ENCODE measurements around the gene GKN2. TPM values are rescaled to one million over a fixed set of nuclear protein-coding genes. Genes with fewer than 3 reads are reported as not detected.

The GKN2 gene
- total RNA-seq, 1 experiment from 2014 or later, result 0.58 TPM

DNA sequence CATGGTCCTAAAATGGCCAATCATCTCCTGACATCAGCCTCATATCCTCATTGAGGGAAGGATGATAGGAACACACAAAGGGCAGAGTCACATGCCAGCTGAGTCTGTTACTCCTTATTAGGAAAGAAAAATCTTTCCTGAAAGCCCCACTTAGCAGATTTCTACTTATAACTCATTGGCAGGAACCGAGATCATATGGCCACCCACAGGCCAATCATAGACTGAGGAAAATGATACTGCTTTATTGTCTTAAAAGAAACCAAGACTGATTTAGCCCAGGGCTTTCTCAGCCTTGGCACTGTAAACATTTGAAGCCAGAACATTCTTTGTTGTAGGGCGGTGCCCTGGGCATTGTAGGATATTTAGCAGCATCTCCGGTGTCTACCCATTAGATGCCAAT lies 18.7 kb downstream of the GKN2 start:
- DNase-seq, result no peak
- Histone ChIP-seq H3K4me2 (ENCODE audit: low read length) (no peak overlapping the region), H3K36me3 (ENCODE audit: low read depth, low read length) (no peaks in the 10 kb centered on the region), H3K79me2 (ENCODE audit: low read length) (no peaks in the 10 kb centered on the region), H3K9me3 (ENCODE audit: low read length) (no peaks in the 10 kb centered on the region), H3K27ac (ENCODE audit: low read length) (no peak overlapping the region), H4K20me1 (ENCODE audit: low read length) (no peaks in the 10 kb centered on the region), H3K27me3 (ENCODE audit: low read length) (no peaks in the 10 kb centered on the region), H3K4me1 (ENCODE audit: insufficient read depth, low read length) (peaks cover 8% of the 10 kb centered on the region; the same call in 1 of the 2 replicates), H3F3A (ENCODE audit: low read length, unreplicated experiment) (no peaks in the 10 kb centered on the region), H2AFZ (ENCODE audit: low read length) (no peak overlapping the region), H3K4me3 (ENCODE audit: low read length) (no peak overlapping the region), H3K9ac (ENCODE audit: low read length) (no peak overlapping the region), H3K9me2 (replicated peaks; ENCODE audit: low read length) (no peaks in the 10 kb centered on the region)
- ChIA-PET CTCF (no interaction called here), POLR2A (ENCODE audit: unreplicated experiment) (no interaction called here)
- TF ChIP-seq EZH2 (IDR thresholded peaks at IDR 0.05; ENCODE audit: low read length, unreplicated experiment) (no peak), EZH2phosphoT487 (IDR thresholded peaks at IDR 0.05; ENCODE audit: borderline replicate concordance, low read length) (no peak)
- TF ChIP-seq, protein P1, sequence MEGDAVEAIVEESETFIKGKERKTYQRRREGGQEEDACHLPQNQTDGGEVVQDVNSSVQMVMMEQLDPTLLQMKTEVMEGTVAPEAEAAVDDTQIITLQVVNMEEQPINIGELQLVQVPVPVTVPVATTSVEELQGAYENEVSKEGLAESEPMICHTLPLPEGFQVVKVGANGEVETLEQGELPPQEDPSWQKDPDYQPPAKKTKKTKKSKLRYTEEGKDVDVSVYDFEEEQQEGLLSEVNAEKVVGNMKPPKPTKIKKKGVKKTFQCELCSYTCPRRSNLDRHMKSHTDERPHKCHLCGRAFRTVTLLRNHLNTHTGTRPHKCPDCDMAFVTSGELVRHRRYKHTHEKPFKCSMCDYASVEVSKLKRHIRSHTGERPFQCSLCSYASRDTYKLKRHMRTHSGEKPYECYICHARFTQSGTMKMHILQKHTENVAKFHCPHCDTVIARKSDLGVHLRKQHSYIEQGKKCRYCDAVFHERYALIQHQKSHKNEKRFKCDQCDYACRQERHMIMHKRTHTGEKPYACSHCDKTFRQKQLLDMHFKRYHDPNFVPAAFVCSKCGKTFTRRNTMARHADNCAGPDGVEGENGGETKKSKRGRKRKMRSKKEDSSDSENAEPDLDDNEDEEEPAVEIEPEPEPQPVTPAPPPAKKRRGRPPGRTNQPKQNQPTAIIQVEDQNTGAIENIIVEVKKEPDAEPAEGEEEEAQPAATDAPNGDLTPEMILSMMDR (conservative IDR thresholded peaks at IDR 0.05; ENCODE audit: low read depth, low read length), result no peak
- no peak for ATAC-seq
- no TSS peak for BruUV-seq (replicated peaks)
- intact Hi-C loops (cut with micrococcal nuclease), result no loop called here

DNA sequence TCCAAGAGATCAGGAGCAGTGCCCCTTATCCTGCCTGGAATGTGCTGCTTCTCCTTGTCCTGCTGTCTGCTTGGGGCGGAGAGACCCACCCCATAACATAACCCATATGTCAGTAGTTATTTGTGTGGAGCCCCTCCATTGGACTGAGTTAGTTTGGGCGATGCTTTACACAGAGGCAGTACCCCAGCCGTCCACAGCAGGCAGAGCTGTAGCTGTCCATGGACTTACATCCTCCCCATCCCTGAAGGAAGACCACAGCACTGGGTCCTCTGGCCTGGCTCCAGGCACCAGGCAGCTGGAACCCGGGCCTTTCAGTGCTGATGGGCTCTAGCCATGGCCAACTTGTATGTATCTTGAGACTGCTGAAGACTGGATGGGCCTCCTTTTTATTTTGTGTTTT lies 20.3 kb downstream of the GKN2 start:
- Histone ChIP-seq H3K27me3 (ENCODE audit: low read length) (no peaks in the 10 kb centered on the region), H3K36me3 (ENCODE audit: low read depth, low read length) (no peaks in the 10 kb centered on the region), H3K79me2 (ENCODE audit: low read length) (no peaks in the 10 kb centered on the region), H3K27ac (ENCODE audit: low read length) (no peak overlapping the region), H3K9me2 (replicated peaks; ENCODE audit: low read length) (no peaks in the 10 kb centered on the region), H3K9ac (ENCODE audit: low read length) (no peak overlapping the region), H3K4me3 (ENCODE audit: low read length) (no peak overlapping the region), H2AFZ (ENCODE audit: low read length) (no peak overlapping the region), H4K20me1 (ENCODE audit: low read length) (no peaks in the 10 kb centered on the region), H3F3A (ENCODE audit: low read length, unreplicated experiment) (no peaks in the 10 kb centered on the region), H3K4me1 (ENCODE audit: insufficient read depth, low read length) (peaks cover 8% of the 10 kb centered on the region; the same call in 1 of the 2 replicates), H3K4me2 (ENCODE audit: low read length) (no peak overlapping the region), H3K9me3 (ENCODE audit: low read length) (no peaks in the 10 kb centered on the region)
- TF ChIP-seq EZH2phosphoT487 (IDR thresholded peaks at IDR 0.05; ENCODE audit: borderline replicate concordance, low read length), result no peak
- no peak for TF ChIP-seq EZH2 (IDR thresholded peaks at IDR 0.05; ENCODE audit: low read length, unreplicated experiment)
- TF ChIP-seq, protein P1 (conservative IDR thresholded peaks at IDR 0.05; ENCODE audit: low read depth, low read length), result no peak
- BruUV-seq (replicated peaks), result no TSS peak
- ChIA-PET CTCF (no interaction called here), POLR2A (ENCODE audit: unreplicated experiment) (no interaction called here)
- ATAC-seq (no peak), DNase-seq (no peak)
- intact Hi-C loops (cut with micrococcal nuclease), result no loop called here

DNA sequence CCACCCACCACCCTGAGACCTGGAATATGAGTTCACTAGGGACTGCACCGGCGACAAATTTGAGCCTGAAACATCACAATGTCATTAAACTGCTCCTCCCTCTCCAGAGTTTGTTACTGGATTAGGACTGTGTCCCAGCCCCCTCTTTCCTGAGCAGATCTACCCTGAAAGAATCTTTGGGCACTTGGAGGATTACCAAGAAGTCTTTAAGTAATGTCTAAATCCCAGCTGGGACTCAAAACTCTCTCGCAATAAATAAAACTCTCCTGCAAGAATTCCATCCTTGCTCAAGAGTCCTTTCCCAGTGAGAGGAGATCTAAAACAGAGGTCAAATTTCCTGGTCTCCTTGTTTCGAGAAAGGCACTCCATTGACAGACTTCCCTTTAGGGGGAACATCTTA lies 20.9 kb downstream of the GKN2 start:
- no peaks in the 10 kb centered on the region for H3K79me2 ChIP-seq (ENCODE audit: low read length)
- no peak overlapping the region for H3K4me3 ChIP-seq (ENCODE audit: low read length)
- no peak overlapping the region for H3K27ac ChIP-seq (ENCODE audit: low read length)
- H4K20me1 ChIP-seq (ENCODE audit: low read length), result no peaks in the 10 kb centered on the region
- BruUV-seq (replicated peaks), result no TSS peak
- H3K4me1 ChIP-seq (ENCODE audit: insufficient read depth, low read length), result peaks cover 8% of the 10 kb centered on the region; the same call in 1 of the 2 replicates
- H3K36me3 ChIP-seq (ENCODE audit: low read depth, low read length), result no peaks in the 10 kb centered on the region
- H3K4me2 ChIP-seq (ENCODE audit: low read length), result no peak overlapping the region
- ChIA-PET POLR2A (ENCODE audit: unreplicated experiment) (no interaction called here), CTCF (no interaction called here)
- TF ChIP-seq EZH2phosphoT487 (IDR thresholded peaks at IDR 0.05; ENCODE audit: borderline replicate concordance, low read length), result no peak
- H3K9me3 ChIP-seq (ENCODE audit: low read length), result no peaks in the 10 kb centered on the region
- ATAC-seq, result no peak
- no peak for DNase-seq
- H2AFZ ChIP-seq (ENCODE audit: low read length), result no peak overlapping the region
- no peaks in the 10 kb centered on the region for H3K9me2 ChIP-seq (replicated peaks; ENCODE audit: low read length)
- no peaks in the 10 kb centered on the region for H3F3A ChIP-seq (ENCODE audit: low read length, unreplicated experiment)
- intact Hi-C loops (cut with micrococcal nuclease), result no loop called here
- H3K9ac ChIP-seq (ENCODE audit: low read length), result no peak overlapping the region
- H3K27me3 ChIP-seq (ENCODE audit: low read length), result no peaks in the 10 kb centered on the region

Measured in PC-3 (cell line).